ENCODE measurements around the gene SHROOM3.

The SHROOM3 gene

DNA sequence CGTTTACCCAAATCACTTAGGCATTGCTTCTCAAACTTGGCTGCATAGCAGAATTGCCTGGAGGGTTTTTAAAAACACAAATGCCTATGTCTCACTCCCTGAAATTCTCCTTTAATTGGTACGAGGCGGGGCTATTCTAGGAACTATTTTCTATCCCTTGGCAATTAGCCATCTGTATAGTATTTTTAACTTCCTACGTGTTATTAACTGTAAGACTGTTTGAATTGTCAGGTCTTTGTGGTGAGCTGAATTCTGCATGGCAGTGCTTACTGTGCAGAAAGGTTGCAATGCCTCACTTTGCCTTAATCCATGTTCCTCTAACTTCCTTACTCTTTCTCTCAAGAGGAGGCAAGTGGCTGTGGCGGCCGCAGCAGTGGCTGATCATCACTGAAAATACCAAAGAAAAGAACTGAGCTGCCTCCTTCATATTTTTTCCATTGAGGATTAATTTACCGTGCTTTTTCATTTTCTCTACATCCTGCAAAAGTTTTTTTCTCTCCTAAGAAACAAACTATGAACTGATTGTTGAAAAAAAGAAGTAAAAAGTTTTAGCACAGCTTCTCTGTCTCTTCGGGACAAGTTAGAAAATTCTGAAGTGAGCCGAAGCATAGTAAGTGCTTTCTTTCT lies at the start of gene SHROOM3:
Gene SHROOM3, plus strand, starts transcription at position 329 of the 627 bp plus-strand sequence. CDS start 824 bp downstream, outside the sequence.
- H3K4me3 ChIP-seq (ENCODE audit: control insufficient read depth, low read depth, low read length): no peak within 1 kb of the TSS
- TF ChIP-seq, protein P1, sequence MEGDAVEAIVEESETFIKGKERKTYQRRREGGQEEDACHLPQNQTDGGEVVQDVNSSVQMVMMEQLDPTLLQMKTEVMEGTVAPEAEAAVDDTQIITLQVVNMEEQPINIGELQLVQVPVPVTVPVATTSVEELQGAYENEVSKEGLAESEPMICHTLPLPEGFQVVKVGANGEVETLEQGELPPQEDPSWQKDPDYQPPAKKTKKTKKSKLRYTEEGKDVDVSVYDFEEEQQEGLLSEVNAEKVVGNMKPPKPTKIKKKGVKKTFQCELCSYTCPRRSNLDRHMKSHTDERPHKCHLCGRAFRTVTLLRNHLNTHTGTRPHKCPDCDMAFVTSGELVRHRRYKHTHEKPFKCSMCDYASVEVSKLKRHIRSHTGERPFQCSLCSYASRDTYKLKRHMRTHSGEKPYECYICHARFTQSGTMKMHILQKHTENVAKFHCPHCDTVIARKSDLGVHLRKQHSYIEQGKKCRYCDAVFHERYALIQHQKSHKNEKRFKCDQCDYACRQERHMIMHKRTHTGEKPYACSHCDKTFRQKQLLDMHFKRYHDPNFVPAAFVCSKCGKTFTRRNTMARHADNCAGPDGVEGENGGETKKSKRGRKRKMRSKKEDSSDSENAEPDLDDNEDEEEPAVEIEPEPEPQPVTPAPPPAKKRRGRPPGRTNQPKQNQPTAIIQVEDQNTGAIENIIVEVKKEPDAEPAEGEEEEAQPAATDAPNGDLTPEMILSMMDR (conservative IDR thresholded peaks at IDR 0.05; ENCODE audit: control insufficient read depth, insufficient read depth, low read depth, low read length): no peak
- no peak for DNase-seq (ENCODE audit: low read depth)

DNA sequence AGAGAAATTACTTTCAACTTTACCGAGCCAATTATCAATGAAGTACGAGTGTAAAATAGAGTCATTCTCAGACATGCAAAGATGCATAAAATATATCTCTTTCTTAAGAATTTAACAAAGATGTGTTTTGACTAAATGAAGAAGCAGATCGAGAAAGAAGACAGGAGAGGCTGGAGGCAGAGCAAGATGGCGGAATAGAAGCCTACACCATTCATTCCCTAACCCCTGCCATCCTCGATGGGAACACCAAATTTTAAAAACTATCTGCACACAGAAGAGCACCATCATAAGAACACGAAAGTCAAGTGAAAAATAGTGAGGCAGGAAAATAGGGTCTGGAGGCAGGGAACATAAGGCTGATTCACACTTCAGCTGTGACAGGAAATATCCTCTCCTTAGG lies 49.1 kb upstream of the SHROOM3 start:
- TF ChIP-seq, protein P1 (conservative IDR thresholded peaks at IDR 0.05; ENCODE audit: control insufficient read depth, insufficient read depth, low read depth, low read length): no peak
- no peak overlapping the region for H3K4me3 ChIP-seq (ENCODE audit: control insufficient read depth, low read depth, low read length)
- no peak for DNase-seq (ENCODE audit: low read depth)

DNA sequence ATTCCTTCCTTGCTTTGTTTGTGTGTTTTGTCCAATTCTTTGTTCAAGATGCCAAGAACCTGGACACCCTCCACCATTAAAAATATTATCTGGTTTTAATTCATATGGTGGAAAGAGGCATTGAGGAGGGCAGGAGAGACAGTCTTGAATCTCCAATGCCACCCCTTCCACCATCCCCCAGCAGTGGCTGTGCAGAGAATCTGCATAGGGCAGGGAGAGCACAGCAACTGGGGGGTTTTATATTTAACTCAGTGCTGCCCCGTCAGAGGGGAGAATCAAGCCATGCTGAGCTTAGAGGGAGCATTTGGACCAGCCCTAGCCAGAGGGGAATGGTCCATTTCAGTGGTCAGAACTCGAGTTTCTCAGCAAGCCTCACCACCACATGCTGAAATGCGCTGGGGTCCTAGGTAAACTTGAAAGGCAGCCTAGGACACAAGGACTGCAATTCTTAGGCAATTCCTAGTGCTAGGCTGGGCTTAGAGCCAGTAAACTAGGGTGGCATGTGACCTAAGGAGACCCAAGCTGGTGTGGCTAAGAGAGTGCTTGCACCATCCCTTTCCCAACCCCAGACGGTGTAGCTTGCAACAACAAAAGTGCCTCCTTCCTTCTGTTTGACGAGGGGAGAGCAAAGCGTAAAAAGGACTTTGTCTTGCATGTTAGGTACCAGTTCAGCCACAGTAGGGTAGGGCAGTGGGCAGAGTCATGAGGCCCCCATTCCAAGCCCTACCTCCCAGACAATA lies 48.3 kb upstream of the SHROOM3 start:
- TF ChIP-seq, protein P1 (conservative IDR thresholded peaks at IDR 0.05; ENCODE audit: control insufficient read depth, insufficient read depth, low read depth, low read length): no peak
- H3K4me3 ChIP-seq (ENCODE audit: control insufficient read depth, low read depth, low read length): no peak overlapping the region
- DNase-seq (ENCODE audit: low read depth): no peak

DNA sequence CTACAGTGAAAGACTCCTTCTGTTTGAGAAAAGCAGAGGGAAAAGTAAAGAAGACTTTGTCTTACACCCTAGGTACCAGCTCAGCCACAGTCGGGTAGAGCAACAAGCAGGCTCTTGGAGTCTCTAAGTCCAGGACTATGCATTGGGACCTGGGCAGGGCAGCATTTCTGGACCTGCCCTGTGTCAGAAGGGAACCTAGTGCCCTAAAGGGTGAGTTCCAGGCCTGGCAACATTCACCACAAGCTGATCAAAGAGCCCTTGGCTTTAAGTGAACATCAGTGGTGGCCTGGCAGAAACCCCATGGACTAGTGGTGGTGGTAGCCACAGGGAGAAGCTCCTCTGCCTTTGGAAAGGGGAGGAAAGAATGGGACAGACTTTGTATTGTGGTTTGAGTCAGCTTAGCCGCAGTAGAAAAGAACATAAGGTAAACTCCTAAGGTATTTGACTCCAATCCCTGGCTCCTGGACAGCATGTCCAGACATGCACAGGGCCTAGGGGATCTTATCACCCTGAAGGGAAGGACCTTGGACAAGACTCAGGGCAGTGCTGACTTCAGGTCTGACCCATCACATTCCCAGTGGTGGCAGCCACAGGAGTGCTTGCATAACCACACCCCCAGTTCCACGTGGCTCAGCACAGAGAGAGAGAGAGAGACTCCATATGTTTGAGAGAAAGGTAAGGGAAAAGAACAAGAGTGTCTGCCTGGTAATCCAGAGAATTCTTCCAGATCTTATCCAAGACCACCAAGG lies 46.7 kb upstream of the SHROOM3 start:
- DNase-seq (ENCODE audit: low read depth): no peak
- no peak overlapping the region for H3K4me3 ChIP-seq (ENCODE audit: control insufficient read depth, low read depth, low read length)
- TF ChIP-seq, protein P1 (conservative IDR thresholded peaks at IDR 0.05; ENCODE audit: control insufficient read depth, insufficient read depth, low read depth, low read length): no peak

DNA sequence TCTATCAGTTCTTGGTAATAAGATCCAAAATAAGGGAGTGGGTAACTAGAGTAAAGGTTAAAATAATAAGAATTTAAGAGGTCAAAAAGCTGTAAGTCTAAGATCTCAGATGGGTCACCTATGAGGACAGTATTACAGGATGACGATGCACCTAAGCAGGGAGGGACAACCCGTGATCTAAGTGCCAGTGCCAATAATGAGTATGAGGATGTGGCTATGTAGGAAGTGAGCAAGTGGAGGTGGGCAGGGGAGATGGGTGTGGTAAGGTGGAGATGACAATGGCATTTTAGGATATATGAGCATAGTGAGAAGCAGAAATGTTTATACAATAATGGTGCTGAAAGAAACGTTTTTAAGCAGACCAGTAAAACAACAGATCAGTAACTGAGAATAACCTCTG lies 33.4 kb upstream of the SHROOM3 start:
- TF ChIP-seq, protein P1 (conservative IDR thresholded peaks at IDR 0.05; ENCODE audit: control insufficient read depth, insufficient read depth, low read depth, low read length): no peak
- no peak overlapping the region for H3K4me3 ChIP-seq (ENCODE audit: control insufficient read depth, low read depth, low read length)
- no peak for DNase-seq (ENCODE audit: low read depth)

DNA sequence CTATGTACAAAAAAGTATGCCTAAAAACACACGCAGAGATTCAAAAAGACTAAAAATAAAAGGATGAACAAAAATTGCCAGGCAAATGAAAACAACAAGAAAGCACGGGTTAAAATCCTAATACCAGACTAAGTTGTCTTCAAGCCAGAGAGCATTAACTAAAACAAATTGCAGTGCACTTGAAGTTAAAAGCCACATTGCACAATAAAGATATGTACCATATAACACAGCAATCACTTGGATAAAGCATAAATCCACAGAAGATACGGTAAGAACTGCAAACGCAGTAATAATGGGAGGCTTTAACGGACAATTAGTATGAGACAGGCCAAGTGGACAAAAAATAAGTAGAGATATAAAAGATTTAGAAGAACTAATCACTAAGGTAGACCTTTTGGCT lies 28.9 kb upstream of the SHROOM3 start:
- no peak for DNase-seq (ENCODE audit: low read depth)
- TF ChIP-seq, protein P1 (conservative IDR thresholded peaks at IDR 0.05; ENCODE audit: control insufficient read depth, insufficient read depth, low read depth, low read length): no peak
- H3K4me3 ChIP-seq (ENCODE audit: control insufficient read depth, low read depth, low read length): no peak overlapping the region

Measured in fibroblast of mammary gland (primary cell).